ENCODE data around the gene BCKDHA.
"Not testable (repeated sequence)": the region's sequence is repeated elsewhere in the genome, so short reads cannot be mapped to it uniquely, and the experiment has no call there.

The BCKDHA gene

GRCh38 chr19:41399091-41399490 lies 1.5 kb downstream of the BCKDHA start:
- DNase-seq, result no peak
- in situ Hi-C loops (cut with HindIII; ENCODE audit: low pct_ligation_motif_present, low pct_unique_long_range_greater_than_20kb, low sequenced_read_pairs), result no loop called here

DNA sequence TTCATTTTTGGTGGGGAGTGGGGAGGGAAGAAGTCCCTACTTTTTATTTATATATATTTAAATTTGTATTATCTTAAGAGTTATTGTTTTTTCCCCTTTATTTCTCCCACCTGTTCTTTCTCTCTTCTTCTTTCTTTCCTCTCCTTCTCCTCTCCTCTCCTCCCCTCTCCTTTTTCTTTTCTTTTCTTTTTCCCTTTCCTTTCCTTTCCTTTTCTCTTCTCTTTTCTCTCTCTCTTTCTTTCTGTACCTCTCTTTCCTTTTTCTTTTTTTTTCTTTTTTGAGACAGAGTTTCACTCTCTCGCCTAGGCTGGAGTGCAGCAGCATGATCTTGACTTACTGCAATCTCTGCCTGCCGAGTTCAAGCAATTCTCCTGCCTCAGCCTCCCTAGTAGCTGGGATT lies 1.9 kb downstream of the BCKDHA start:
- in situ Hi-C loops (cut with HindIII; ENCODE audit: low pct_ligation_motif_present, low pct_unique_long_range_greater_than_20kb, low sequenced_read_pairs), result no loop called here

GRCh38 chr19:41401483-41401882 lies 3.9 kb downstream of the BCKDHA start:
- in situ Hi-C loops (cut with HindIII; ENCODE audit: low pct_ligation_motif_present, low pct_unique_long_range_greater_than_20kb, low sequenced_read_pairs), result no loop called here
- DNase-seq, result no peak

More for the DNA sequence above, 1.9 kb downstream of the BCKDHA start:
- no peak for DNase-seq

DNA sequence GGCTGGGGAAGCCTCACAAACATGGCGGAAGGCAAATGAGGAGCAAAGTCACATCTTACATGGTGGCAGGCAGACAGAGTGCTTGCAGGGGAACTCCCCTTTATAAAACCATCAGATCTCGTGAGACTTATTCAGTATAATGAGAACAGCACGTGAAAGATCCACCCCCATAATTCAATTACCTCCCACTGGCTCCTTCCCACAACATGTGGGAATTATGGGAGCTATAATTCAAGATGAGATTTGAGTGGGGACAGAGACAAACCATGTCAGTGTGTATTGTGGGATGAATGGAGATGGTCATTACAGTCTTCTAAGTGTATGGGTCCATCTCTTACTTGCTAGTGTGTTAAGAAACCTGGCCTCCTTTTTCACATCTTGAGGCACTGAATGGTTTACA lies 4.4 kb downstream of the BCKDHA start:
- in situ Hi-C loops (cut with HindIII; ENCODE audit: low pct_ligation_motif_present, low pct_unique_long_range_greater_than_20kb, low sequenced_read_pairs), result no loop called here
- no peak for DNase-seq

GRCh38 chr19:41403181-41403970 lies 5.8 kb downstream of the BCKDHA start:
- no peak for DNase-seq
- in situ Hi-C loops (cut with HindIII; ENCODE audit: low pct_ligation_motif_present, low pct_unique_long_range_greater_than_20kb, low sequenced_read_pairs), result no loop called here

GRCh38 chr19:41405776-41406175 lies 8.2 kb downstream of the BCKDHA start:
- in situ Hi-C loops (cut with HindIII; ENCODE audit: low pct_ligation_motif_present, low pct_unique_long_range_greater_than_20kb, low sequenced_read_pairs), result no loop called here
- no peak for DNase-seq

DNA sequence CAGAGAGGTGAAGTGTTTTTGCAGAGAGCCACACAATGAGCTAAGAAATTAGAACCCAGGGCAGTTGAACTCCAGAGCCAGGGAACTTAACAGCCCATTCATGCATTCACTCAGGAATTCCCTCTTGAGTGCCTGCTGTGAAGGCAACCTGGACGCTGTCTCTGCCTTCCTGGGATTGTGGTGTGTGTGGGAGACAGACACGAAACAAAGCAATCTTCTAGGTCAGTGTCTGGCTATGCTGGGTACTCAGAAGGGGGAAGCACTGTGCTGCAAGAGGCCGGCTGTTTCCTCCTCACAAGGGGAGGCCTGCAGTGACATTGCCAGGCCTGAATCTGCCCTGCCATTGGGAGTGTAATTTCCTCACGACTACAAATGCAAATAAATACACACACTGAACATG lies 9.7 kb downstream of the BCKDHA start:
- in situ Hi-C loops (cut with HindIII; ENCODE audit: low pct_ligation_motif_present, low pct_unique_long_range_greater_than_20kb, low sequenced_read_pairs), result no loop called here
- no peak for DNase-seq

- DNase-seq, result no peak
- in situ Hi-C loops (cut with HindIII; ENCODE audit: low pct_ligation_motif_present, low pct_unique_long_range_greater_than_20kb, low sequenced_read_pairs), result no loop called here
Measured at GRCh38 chr19:41408256-41408655, 10.6 kb downstream of the BCKDHA start.

DNA sequence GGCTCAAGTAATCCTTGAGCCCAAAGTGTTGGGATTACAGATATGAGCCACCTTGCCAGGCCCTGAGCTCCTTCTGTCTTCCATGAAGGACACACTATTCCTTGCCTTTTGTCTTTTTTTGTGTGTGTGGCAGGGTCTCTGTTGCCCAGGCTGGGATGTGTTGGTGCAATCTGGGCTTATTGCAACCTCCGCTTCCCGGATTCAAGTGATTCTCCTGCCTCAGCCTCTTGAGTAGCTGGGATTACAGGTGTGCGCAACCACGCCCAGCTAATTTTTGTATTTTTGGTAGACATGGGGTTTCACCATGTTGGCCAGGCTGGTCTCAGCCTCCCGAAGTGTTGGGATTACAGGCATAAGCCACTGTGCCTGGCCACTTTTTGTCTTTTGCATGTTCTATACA lies 11.2 kb downstream of the BCKDHA start:
- in situ Hi-C loops (cut with HindIII; ENCODE audit: low pct_ligation_motif_present, low pct_unique_long_range_greater_than_20kb, low sequenced_read_pairs); DNase-seq: not testable (repeated sequence)

DNA sequence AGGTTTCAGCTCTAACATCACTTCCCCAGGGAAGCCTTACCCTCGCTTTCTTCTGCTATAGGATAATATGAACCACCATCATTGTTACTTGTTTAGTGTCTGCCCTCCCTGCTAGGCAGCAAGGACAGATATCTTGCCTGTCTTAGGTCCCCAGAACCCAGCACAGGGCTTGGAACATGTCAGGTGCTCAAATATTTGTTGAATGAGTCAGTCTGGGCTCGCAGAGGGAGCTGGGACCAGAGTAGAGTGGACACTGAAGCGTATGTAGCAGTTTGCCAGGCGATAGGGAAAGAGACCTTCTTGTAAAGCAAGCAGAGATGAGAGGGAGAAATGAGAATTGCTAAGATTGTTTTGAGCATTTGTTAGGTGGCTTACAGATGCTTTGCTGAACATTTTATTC lies 11.7 kb downstream of the BCKDHA start:
- peak; percentile 67 for DNase-seq
- in situ Hi-C loops (cut with HindIII; ENCODE audit: low pct_ligation_motif_present, low pct_unique_long_range_greater_than_20kb, low sequenced_read_pairs), result no loop called here

- no peak for DNase-seq
- in situ Hi-C loops (cut with HindIII; ENCODE audit: low pct_ligation_motif_present, low pct_unique_long_range_greater_than_20kb, low sequenced_read_pairs), result no loop called here
Measured at GRCh38 chr19:41410336-41411054, 12.9 kb downstream of the BCKDHA start.

DNA sequence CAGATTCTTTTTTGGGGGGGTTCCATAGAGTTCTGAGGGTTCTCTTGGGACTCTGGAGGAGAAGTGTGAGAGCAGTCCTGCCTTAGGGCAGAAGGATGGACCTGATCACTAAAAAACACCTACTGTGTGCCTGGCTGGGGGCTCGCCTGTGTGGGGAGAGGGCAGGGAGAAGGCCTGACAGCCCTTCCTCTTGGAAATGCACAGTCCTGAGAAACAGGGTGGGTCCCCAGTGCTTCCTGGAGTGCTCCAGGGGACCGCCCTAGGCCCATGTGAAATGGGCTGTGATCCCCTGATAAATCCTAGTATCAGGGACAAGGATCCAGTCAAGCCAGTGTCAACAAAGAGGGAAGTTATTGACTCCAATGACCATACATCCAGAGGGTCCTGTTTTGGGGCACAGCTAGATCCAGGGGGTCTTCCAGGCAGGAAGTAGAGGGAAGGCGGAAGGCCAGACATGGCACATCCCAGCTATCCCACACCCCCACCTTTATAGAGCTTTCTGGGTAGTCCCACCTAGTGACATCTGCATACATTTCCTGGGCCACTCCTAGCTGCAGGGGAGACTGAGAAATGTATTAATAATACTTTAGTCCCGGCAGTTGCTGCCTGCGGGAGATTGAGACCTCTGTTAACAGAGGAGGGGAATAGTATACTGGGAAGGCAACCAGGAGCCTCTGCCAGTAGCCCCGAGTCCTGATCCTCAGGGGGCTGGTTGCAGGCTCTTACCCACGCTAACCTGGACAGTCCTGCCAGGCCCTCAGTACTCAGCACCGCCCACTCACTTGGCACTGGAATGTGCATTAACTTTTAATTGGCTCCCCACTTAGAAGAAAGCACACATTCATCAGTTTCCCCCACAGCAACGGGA lies 13.7 kb downstream of the BCKDHA start:
- in situ Hi-C loops (cut with HindIII; ENCODE audit: low pct_ligation_motif_present, low pct_unique_long_range_greater_than_20kb, low sequenced_read_pairs), result no loop called here
- no peak for DNase-seq

GRCh38 chr19:41411968-41412265 lies 14.3 kb downstream of the BCKDHA start:
- no peak for DNase-seq
- in situ Hi-C loops (cut with HindIII; ENCODE audit: low pct_ligation_motif_present, low pct_unique_long_range_greater_than_20kb, low sequenced_read_pairs), result no loop called here

DNA sequence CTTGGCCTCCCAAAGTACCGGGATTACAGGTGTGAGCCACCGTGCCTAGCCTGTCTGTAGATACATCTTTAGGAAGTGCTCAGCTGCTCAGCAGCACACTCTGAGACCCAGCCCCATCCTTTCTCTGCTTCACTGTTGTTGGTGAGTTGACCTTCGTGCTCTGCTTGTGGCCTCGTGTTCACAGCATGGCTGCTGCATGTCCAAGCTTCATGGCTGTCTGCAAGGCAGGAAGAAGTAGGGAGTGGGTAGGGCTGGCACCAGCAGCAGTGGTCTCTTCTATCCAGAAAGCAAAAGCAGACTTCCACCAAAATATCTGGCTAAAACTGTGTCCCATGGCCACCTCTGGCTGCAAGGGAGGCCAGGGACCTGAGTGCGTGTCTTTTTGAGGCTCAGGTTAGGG lies 15.3 kb downstream of the BCKDHA start:
- in situ Hi-C loops (cut with HindIII; ENCODE audit: low pct_ligation_motif_present, low pct_unique_long_range_greater_than_20kb, low sequenced_read_pairs), result no loop called here

GRCh38 chr19:41413947-41414346 lies 16.3 kb downstream of the BCKDHA start:
- DNase-seq, result no peak
- in situ Hi-C loops (cut with HindIII; ENCODE audit: low pct_ligation_motif_present, low pct_unique_long_range_greater_than_20kb, low sequenced_read_pairs), result no loop called here

More for the DNA sequence above, 15.3 kb downstream of the BCKDHA start:
- no peak for DNase-seq

DNA sequence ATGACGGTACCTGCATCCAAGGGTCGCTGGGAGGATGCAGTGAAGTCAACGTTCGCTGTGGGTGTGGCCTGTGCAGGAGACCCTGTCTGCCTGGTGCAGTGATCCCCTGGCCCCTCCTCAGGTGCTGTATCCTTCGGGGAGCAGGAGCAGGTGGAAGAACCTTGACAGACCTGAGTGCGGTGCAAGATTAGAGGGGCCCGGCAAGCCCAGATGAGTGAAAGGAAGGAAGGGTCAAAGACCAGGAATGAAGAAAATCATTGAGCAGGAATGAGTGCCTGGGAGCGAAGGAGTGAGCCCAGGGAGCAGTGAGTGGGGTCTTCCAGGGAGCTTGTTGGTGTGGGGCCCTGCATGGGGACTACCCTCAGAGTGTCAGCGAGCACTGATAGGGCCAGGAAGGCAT lies 16.8 kb downstream of the BCKDHA start:
- no peak for DNase-seq
- in situ Hi-C loops (cut with HindIII; ENCODE audit: low pct_ligation_motif_present, low pct_unique_long_range_greater_than_20kb, low sequenced_read_pairs), result no loop called here

DNA sequence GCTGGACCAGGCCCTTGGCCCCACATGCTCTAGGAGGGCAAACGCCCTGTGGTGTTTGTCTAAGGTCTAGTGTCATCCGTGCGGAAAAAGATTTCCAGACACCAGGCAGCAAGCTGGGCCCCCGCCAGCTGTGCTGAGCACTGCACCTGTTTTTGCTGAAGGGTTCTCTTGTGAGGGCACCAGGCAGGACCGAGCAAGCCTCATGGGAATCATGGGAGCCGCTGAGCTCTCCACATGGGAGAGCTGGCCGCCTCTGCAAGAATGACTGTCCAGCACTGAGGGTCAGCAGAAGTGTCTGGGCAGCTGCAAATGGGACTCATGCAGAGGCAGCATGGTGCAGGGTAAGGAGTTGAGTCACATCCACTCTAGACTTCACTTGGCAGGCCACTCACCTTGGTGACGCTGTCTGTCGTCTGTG lies 17.5 kb downstream of the BCKDHA start:
- in situ Hi-C loops (cut with HindIII; ENCODE audit: low pct_ligation_motif_present, low pct_unique_long_range_greater_than_20kb, low sequenced_read_pairs), result no loop called here
- no peak for DNase-seq

- DNase-seq, result no peak
- in situ Hi-C loops (cut with HindIII; ENCODE audit: low pct_ligation_motif_present, low pct_unique_long_range_greater_than_20kb, low sequenced_read_pairs), result no loop called here
Measured at GRCh38 chr19:41416194-41416674, 18.6 kb downstream of the BCKDHA start.

Data from ACHN (cell line).